Measurements from ENCODE around the gene ZSCAN25. TPM values are rescaled to one million over a fixed set of nuclear protein-coding genes. Genes with fewer than 3 reads are reported as not detected.
A peak's percentile ranks its signal among the peaks of the same experiment; 100 is the strongest.
"Not testable (repeated sequence)": the region's sequence is repeated elsewhere in the genome, so short reads cannot be mapped to it uniquely, and the experiment has no call there.

The ZSCAN25 gene
- polyA plus RNA-seq, 1 donor from 2014 or later: 12.2 TPM

DNA sequence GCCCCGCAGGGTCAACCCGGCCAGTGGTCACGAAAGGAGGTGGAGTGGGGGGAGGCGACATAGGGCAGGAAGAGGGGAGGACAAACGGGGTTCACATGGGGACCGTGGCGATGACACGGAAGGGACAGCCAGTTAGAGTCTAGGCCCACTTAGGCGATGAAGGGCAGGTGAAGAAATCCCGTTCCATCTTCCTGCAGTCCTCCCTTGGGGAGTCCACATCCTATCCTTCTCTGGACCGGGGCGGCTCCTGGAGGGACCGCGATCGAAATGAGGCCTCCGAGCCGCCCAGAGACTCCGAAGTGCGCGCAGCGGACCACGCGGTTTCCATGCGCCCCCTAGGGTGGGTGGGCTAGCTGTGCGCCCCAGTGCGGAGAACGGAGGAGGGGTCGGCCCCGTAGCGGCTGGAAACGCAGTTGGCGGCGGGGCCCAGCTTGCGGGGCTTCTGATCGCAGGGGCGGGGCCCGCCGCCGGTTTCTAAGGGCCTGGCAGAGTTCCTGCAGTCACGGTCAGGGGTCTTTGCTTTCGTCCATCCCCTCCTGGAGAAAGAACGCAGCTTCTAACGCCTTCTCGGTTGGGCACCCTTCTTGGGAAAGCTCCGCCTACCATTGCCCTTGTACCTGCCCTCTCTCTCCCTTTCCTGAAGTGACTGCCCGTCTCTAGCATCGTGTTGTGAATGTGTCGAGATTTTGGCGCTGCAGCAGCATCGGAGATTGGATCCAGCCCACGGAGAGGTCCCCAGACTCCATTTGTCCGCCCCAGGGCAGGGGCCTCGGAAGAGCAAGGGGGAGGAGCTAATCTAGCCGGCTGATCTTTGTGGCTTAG, 36.6 kb upstream of the ZSCAN25 start:
- no peak for TF ChIP-seq POLR2AphosphoS5 (IDR thresholded peaks at IDR 0.05)
- TF ChIP-seq MXI1 (conservative IDR thresholded peaks at IDR 0.05; ENCODE audit: poor library complexity, severe bottlenecking): peak; percentile 62
- TF ChIP-seq RAD21 (conservative IDR thresholded peaks at IDR 0.05): peak; percentile 49
- TF ChIP-seq, protein P1, sequence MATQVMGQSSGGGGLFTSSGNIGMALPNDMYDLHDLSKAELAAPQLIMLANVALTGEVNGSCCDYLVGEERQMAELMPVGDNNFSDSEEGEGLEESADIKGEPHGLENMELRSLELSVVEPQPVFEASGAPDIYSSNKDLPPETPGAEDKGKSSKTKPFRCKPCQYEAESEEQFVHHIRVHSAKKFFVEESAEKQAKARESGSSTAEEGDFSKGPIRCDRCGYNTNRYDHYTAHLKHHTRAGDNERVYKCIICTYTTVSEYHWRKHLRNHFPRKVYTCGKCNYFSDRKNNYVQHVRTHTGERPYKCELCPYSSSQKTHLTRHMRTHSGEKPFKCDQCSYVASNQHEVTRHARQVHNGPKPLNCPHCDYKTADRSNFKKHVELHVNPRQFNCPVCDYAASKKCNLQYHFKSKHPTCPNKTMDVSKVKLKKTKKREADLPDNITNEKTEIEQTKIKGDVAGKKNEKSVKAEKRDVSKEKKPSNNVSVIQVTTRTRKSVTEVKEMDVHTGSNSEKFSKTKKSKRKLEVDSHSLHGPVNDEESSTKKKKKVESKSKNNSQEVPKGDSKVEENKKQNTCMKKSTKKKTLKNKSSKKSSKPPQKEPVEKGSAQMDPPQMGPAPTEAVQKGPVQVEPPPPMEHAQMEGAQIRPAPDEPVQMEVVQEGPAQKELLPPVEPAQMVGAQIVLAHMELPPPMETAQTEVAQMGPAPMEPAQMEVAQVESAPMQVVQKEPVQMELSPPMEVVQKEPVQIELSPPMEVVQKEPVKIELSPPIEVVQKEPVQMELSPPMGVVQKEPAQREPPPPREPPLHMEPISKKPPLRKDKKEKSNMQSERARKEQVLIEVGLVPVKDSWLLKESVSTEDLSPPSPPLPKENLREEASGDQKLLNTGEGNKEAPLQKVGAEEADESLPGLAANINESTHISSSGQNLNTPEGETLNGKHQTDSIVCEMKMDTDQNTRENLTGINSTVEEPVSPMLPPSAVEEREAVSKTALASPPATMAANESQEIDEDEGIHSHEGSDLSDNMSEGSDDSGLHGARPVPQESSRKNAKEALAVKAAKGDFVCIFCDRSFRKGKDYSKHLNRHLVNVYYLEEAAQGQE (IDR thresholded peaks at IDR 0.05; ENCODE audit: borderline replicate concordance): no peak
- TF ChIP-seq, protein P2, sequence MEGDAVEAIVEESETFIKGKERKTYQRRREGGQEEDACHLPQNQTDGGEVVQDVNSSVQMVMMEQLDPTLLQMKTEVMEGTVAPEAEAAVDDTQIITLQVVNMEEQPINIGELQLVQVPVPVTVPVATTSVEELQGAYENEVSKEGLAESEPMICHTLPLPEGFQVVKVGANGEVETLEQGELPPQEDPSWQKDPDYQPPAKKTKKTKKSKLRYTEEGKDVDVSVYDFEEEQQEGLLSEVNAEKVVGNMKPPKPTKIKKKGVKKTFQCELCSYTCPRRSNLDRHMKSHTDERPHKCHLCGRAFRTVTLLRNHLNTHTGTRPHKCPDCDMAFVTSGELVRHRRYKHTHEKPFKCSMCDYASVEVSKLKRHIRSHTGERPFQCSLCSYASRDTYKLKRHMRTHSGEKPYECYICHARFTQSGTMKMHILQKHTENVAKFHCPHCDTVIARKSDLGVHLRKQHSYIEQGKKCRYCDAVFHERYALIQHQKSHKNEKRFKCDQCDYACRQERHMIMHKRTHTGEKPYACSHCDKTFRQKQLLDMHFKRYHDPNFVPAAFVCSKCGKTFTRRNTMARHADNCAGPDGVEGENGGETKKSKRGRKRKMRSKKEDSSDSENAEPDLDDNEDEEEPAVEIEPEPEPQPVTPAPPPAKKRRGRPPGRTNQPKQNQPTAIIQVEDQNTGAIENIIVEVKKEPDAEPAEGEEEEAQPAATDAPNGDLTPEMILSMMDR (IDR thresholded peaks at IDR 0.05; ENCODE audit: poor library complexity, severe bottlenecking): peak; percentile 73
- TF ChIP-seq SMC3 (conservative IDR thresholded peaks at IDR 0.05; ENCODE audit: poor library complexity): peak; percentile 35
- no peak for TF ChIP-seq EP300 (conservative IDR thresholded peaks at IDR 0.05; ENCODE audit: poor library complexity, severe bottlenecking)
- peak overlapping the region; percentile 40 for H3K27ac ChIP-seq (ENCODE audit: low read length)
- H3K4me2 ChIP-seq (ENCODE audit: low read length): peak overlapping the region; percentile 61
- no peaks in the 10 kb centered on the region for H3K79me2 ChIP-seq (replicated peaks; ENCODE audit: insufficient read depth, low read length)
- H3K4me3 ChIP-seq (ENCODE audit: low read length): peak overlapping the region; percentile 67
- peak overlapping the region; percentile 79 for H2AFZ ChIP-seq (ENCODE audit: low read depth, low read length)
- H3K9ac ChIP-seq (ENCODE audit: low read length): peak overlapping the region; percentile 64
- H4K20me1 ChIP-seq (ENCODE audit: insufficient read depth): no peaks in the 10 kb centered on the region
- H3K9me3 ChIP-seq (ENCODE audit: low read length): no peaks in the 10 kb centered on the region
- no peaks in the 10 kb centered on the region for H3F3A ChIP-seq (ENCODE audit: insufficient read depth, low read length, poor library complexity, severe bottlenecking)
- no peaks in the 10 kb centered on the region for H3K9me2 ChIP-seq (ENCODE audit: insufficient read depth, low read length)
- H3K36me3 ChIP-seq (ENCODE audit: insufficient read depth, low read length): no peaks in the 10 kb centered on the region
- H3K27me3 ChIP-seq (ENCODE audit: insufficient read depth, low read depth, low read length): no peaks in the 10 kb centered on the region

DNA sequence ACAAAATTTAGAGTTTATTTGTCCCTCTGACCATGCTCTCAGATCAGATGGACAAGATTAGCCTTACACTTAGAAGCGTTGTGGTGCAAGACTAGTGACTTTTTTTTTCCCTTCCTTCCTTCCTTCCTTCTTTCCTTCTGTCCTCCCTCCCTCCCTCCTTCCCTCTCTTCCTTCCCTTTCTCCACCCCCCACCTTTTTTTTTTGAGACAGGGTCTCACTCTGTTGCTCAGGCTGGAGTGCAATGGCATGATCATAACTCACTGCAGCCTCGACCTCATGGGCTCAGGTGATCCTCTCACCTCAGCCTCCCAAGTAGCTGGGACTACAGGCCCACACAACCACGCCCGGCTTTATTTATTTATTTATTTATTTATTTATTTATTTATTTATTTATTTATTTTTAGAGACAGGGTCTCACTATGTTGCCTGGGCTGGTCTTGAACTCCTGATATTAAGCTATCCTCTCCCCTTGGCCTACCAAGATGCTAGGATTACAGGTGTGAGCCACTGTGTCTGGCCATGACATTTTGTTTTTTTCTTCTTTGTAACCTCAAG, 35.9 kb upstream of the ZSCAN25 start:
- not testable (repeated sequence) for H3K36me3 ChIP-seq (ENCODE audit: insufficient read depth, low read length); H3K79me2 ChIP-seq (replicated peaks; ENCODE audit: insufficient read depth, low read length); H4K20me1 ChIP-seq (ENCODE audit: insufficient read depth); H3K4me2 ChIP-seq (ENCODE audit: low read length); H3K27me3 ChIP-seq (ENCODE audit: insufficient read depth, low read depth, low read length); H3F3A ChIP-seq (ENCODE audit: insufficient read depth, low read length, poor library complexity, severe bottlenecking); H3K9me2 ChIP-seq (ENCODE audit: insufficient read depth, low read length); H3K9me3 ChIP-seq (ENCODE audit: low read length)
- H2AFZ ChIP-seq (ENCODE audit: low read depth, low read length): peak overlapping the region; percentile 79
- H3K27ac ChIP-seq (ENCODE audit: low read length): peak overlapping the region; percentile 40
- H3K4me3 ChIP-seq (ENCODE audit: low read length): peak overlapping the region; percentile 67
- H3K9ac ChIP-seq (ENCODE audit: low read length): peak overlapping the region; percentile 64

DNA sequence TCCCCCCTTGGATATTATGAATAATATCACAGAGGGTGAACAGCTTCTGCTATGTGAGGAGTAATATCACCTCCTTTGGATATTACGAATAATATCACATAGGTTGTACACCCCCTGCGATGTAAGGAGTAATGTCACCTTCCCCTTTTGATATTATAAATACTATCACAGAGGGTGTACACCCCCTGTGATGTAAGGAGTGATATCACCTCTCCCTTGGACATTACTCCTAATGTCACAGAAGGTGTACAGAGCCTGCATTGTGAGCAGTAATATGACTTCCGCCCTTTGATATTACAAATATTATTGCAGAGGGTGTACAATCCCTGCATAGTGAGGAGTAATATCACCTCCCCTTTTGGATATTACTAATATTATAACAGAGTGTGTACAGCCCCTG, 27.9 kb upstream of the ZSCAN25 start:
- no peak overlapping the region for H3K4me3 ChIP-seq (ENCODE audit: low read length)
- H3K9me2 ChIP-seq (ENCODE audit: insufficient read depth, low read length): no peaks in the 10 kb centered on the region
- H3K4me2 ChIP-seq (ENCODE audit: low read length): no peak overlapping the region
- H3K9ac ChIP-seq (ENCODE audit: low read length): no peak overlapping the region
- H3K27ac ChIP-seq (ENCODE audit: low read length): no peak overlapping the region
- no peaks in the 10 kb centered on the region for H3K9me3 ChIP-seq (ENCODE audit: low read length)
- no peaks in the 10 kb centered on the region for H3K36me3 ChIP-seq (ENCODE audit: insufficient read depth, low read length)
- H4K20me1 ChIP-seq (ENCODE audit: insufficient read depth): no peaks in the 10 kb centered on the region
- no peaks in the 10 kb centered on the region for H3F3A ChIP-seq (ENCODE audit: insufficient read depth, low read length, poor library complexity, severe bottlenecking)
- no peaks in the 10 kb centered on the region for H3K79me2 ChIP-seq (replicated peaks; ENCODE audit: insufficient read depth, low read length)
- no peaks in the 10 kb centered on the region for H3K27me3 ChIP-seq (ENCODE audit: insufficient read depth, low read depth, low read length)
- H2AFZ ChIP-seq (ENCODE audit: low read depth, low read length): no peak overlapping the region
- no peak for TF ChIP-seq SMC3 (conservative IDR thresholded peaks at IDR 0.05; ENCODE audit: poor library complexity)
- TF ChIP-seq POLR2AphosphoS5 (IDR thresholded peaks at IDR 0.05): no peak
- TF ChIP-seq RAD21 (conservative IDR thresholded peaks at IDR 0.05): no peak
- TF ChIP-seq TAF1 (IDR thresholded peaks at IDR 0.05; ENCODE audit: low read depth): no peak
- no peak for TF ChIP-seq EP300 (conservative IDR thresholded peaks at IDR 0.05; ENCODE audit: poor library complexity, severe bottlenecking)
- no peak for TF ChIP-seq EZH2 (IDR thresholded peaks at IDR 0.05; ENCODE audit: borderline replicate concordance, insufficient read depth, low read length, poor library complexity, severe bottlenecking)
- TF ChIP-seq, protein P2 (IDR thresholded peaks at IDR 0.05; ENCODE audit: poor library complexity, severe bottlenecking): no peak
- TF ChIP-seq, protein P1 (IDR thresholded peaks at IDR 0.05; ENCODE audit: borderline replicate concordance): no peak

Data from neural cell (in vitro differentiated cells).